IMR-90 (cell line): ENCODE results near the gene MFSD6. TPM values are rescaled to one million over a fixed set of nuclear protein-coding genes. Genes with fewer than 3 reads are reported as not detected.

Source experiments
- ATAC-seq: fragments of 200-7000 bp; cut with Tn5 transposase; 2 replicates; pipeline ENCODE4 v1.9.1; 2020; ENCODE audit warnings: low read depth, mild to moderate bottlenecking, moderate library complexity
- BruUV-seq: library from RNA; stranded (reverse); fragments of 400-500 nt; replicated peaks from 2 replicates; lab custom pipeline; 2021; lab: Mats Ljungman, UMichigan
- CTCF ChIA-PET: fragments of 300-600 bp; formaldehyde crosslinking; extraction: SDS; loops from one replicate; lab custom pipeline; 2021; ENCODE audit warnings: antibody characterized with exemption; lab: Yijun Ruan, JAX
- POLR2A ChIA-PET: fragments of 300-600 bp; sonication (Branson Sonifier 250); formaldehyde crosslinking; loops from one replicate; lab custom pipeline; 2022; ENCODE audit warnings: antibody characterized with exemption; ENCODE audit not compliant: unreplicated experiment; lab: Charles Lee
- DNase-seq: peaks from one replicate; pipeline ENCODE4 v3.0.0; 2013
- H2AFZ ChIP-seq: replicated peaks from 2 replicates; pipeline ENCODE3; 2013; ENCODE audit warnings: low read length, mild to moderate bottlenecking; ENCODE audit not compliant: poor library complexity
- H2AK5ac ChIP-seq: 2 replicates; pipeline ENCODE4 v1.6.1; 2013; ENCODE audit warnings: low read depth, low read length, inconsistent platforms
- H2AK9ac ChIP-seq: replicated peaks from 2 replicates; pipeline ENCODE3; 2013; ENCODE audit warnings: mild to moderate bottlenecking, low read depth, low read length, moderate library complexity; ENCODE audit not compliant: poor library complexity
- H2BK120ac ChIP-seq: 2 replicates; pipeline ENCODE4 v1.6.1; 2013; ENCODE audit warnings: low read depth, low read length, inconsistent platforms
- H2BK15ac ChIP-seq: 3 replicates; pipeline ENCODE4 v1.6.1; 2013; ENCODE audit warnings: low read depth, low read length, inconsistent platforms
- H2BK20ac ChIP-seq: 2 replicates; pipeline ENCODE4 v1.6.1; 2013; ENCODE audit warnings: low read depth, mild to moderate bottlenecking, inconsistent platforms, low read length, moderate library complexity
- H2BK5ac ChIP-seq: 2 replicates; pipeline ENCODE4 v1.6.1; 2013; ENCODE audit warnings: mild to moderate bottlenecking, low read depth, low read length, inconsistent platforms; ENCODE audit not compliant: poor library complexity, severe bottlenecking
- H3K14ac ChIP-seq: replicated peaks from 2 replicates; pipeline ENCODE4 v1.6.1; 2013; ENCODE audit warnings: low read depth, low read length, inconsistent platforms
- H3K18ac ChIP-seq: 2 replicates; pipeline ENCODE4 v1.6.1; 2013; ENCODE audit warnings: low read depth, low read length, control low read depth
- H3K23ac ChIP-seq: 2 replicates; pipeline ENCODE4 v1.6.1; 2013; ENCODE audit warnings: low read depth, low read length, inconsistent platforms
- H3K27ac ChIP-seq: 2 replicates; pipeline ENCODE4 v1.5.1; 2013; ENCODE audit warnings: mild to moderate bottlenecking, control low read depth, low read length; ENCODE audit not compliant: insufficient read depth
- H3K27me3 ChIP-seq: 2 replicates; pipeline ENCODE4 v1.6.1; 2013; ENCODE audit warnings: low read length; ENCODE audit not compliant: control insufficient read depth, insufficient read depth
- H3K36me3 ChIP-seq: 2 replicates; pipeline ENCODE4 v1.6.1; 2013; ENCODE audit warnings: low read length, mixed read lengths; ENCODE audit not compliant: control insufficient read depth, insufficient read depth
- H3K4ac ChIP-seq: 2 replicates; pipeline ENCODE4 v1.6.1; 2013; ENCODE audit warnings: low read depth, low read length, inconsistent platforms
- H3K4me1 ChIP-seq: 2 replicates; pipeline ENCODE4 v1.6.1; 2013; ENCODE audit warnings: low read length, mixed read lengths; ENCODE audit not compliant: control insufficient read depth, insufficient read depth
- H3K4me2 ChIP-seq: 2 replicates; pipeline ENCODE4 v1.6.1; 2013; ENCODE audit warnings: low read depth, mild to moderate bottlenecking, control low read depth, low read length, moderate library complexity
- H3K4me3 ChIP-seq: 2 replicates; pipeline ENCODE4 v1.5.1; 2013; ENCODE audit warnings: low read depth, mild to moderate bottlenecking, control low read depth, low read length, moderate library complexity; ENCODE audit not compliant: insufficient read depth
- H3K56ac ChIP-seq: 2 replicates; pipeline ENCODE4 v1.6.1; 2013; ENCODE audit warnings: low read length, inconsistent platforms; ENCODE audit not compliant: insufficient read depth; ENCODE audit errors: extremely low read depth
- H3K79me1 ChIP-seq, 2 experiments: 2 replicates each; pipeline ENCODE4 v1.6.1; 2013; ENCODE audit warnings: low read length in 2 of 2, inconsistent platforms in 1 of 2, low read depth in 1 of 2
- H3K9ac ChIP-seq: 2 replicates; pipeline ENCODE4 v1.6.1; 2013; ENCODE audit warnings: low read depth, low read length, control low read depth
- H3K9me1 ChIP-seq: 2 replicates; pipeline ENCODE4 v1.6.1; 2013; ENCODE audit warnings: low read length, inconsistent platforms; ENCODE audit not compliant: insufficient read depth
- H3K9me3 ChIP-seq: 2 replicates; pipeline ENCODE4 v1.6.1; 2013; ENCODE audit warnings: low read length; ENCODE audit not compliant: control insufficient read depth, insufficient read depth
- H4K20me1 ChIP-seq: 2 replicates; pipeline ENCODE4 v1.6.1; 2013; ENCODE audit warnings: low read length, inconsistent platforms; ENCODE audit not compliant: insufficient read depth
- H4K5ac ChIP-seq: 2 replicates; pipeline ENCODE4 v1.6.1; 2013; ENCODE audit warnings: mild to moderate bottlenecking, low read depth, low read length, control low read depth
- H4K8ac ChIP-seq, 2 experiments: 2 replicates each; pipeline ENCODE4 v1.6.1; 2013; ENCODE audit warnings: low read depth in 2 of 2, low read length in 2 of 2, control low read depth in 1 of 2, inconsistent platforms in 1 of 2
- H4K91ac ChIP-seq: 2 replicates; pipeline ENCODE4 v1.6.1; 2013; ENCODE audit warnings: low read depth, low read length, inconsistent platforms; ENCODE audit not compliant: insufficient read depth
- CEBPB ChIP-seq: IDR thresholded peaks from 2 replicates; pipeline ENCODE4 v1.6.1; 2012; ENCODE audit warnings: low read depth, low read length, improper control_type of control experiment
- CHD1 ChIP-seq: IDR thresholded peaks from 2 replicates; pipeline ENCODE4 v1.6.1; 2012; ENCODE audit warnings: low read depth, low read length, improper control_type of control experiment
- FOS ChIP-seq: fragments of 150-350 bp; IDR thresholded peaks from 2 replicates; pipeline ENCODE4 v1.6.1; 2016; ENCODE audit warnings: low read depth, low read length
- MAFK ChIP-seq: IDR thresholded peaks from 2 replicates; pipeline ENCODE4 v1.6.1; 2012; ENCODE audit warnings: low read depth, low read length, improper control_type of control experiment
- MAZ ChIP-seq: IDR thresholded peaks from 2 replicates; pipeline ENCODE4 v1.6.1; 2012; ENCODE audit warnings: low read depth, mild to moderate bottlenecking, low read length, improper control_type of control experiment, moderate library complexity, borderline replicate concordance
- MXI1 ChIP-seq: IDR thresholded peaks from 2 replicates; pipeline ENCODE4 v1.6.1; 2012; ENCODE audit warnings: low read depth, mild to moderate bottlenecking, low read length, moderate library complexity, borderline replicate concordance
- NFE2L2 ChIP-seq: fragments of 150-350 bp; IDR thresholded peaks from 2 replicates; pipeline ENCODE4 v1.6.1; 2016; ENCODE audit warnings: low read depth, mild to moderate bottlenecking, low read length
- POLR2A ChIP-seq: IDR thresholded peaks from 2 replicates; pipeline ENCODE4 v1.6.1; 2012; ENCODE audit warnings: mild to moderate bottlenecking, low read depth, low read length
- RAD21 ChIP-seq: IDR thresholded peaks from 2 replicates; pipeline ENCODE4 v1.6.1; 2012; ENCODE audit warnings: low read length, improper control_type of control experiment
- RCOR1 ChIP-seq: IDR thresholded peaks from 2 replicates; pipeline ENCODE4 v1.6.1; 2012; ENCODE audit warnings: mild to moderate bottlenecking, low read length, improper control_type of control experiment; ENCODE audit not compliant: insufficient replicate concordance
- SMC3 ChIP-seq: fragments of 150-350 bp; IDR thresholded peaks from 2 replicates; pipeline ENCODE4 v1.6.1; 2016; ENCODE audit warnings: low read depth, mild to moderate bottlenecking, antibody characterized with exemption, low read length, moderate library complexity
- WGBS, 2 experiments: methylation state at CpG; one replicate each; pipeline versions ENCODE4 v1.1.5 to v1.1.7; 2013; ENCODE audit warnings: missing lambda C conversion rate in 2 of 2; ENCODE audit not compliant: insufficient read length in 1 of 2; ENCODE audit errors: extremely low coverage in 2 of 2; 5-methylcytosine and 5-hydroxymethylcytosine counted together
- dilution Hi-C: fragments of 300-500 bp; cut with HindIII; formaldehyde crosslinking; loops from one replicate; pipeline ENCODE4 v1.14.3; 2018; ENCODE audit warnings: low sequenced_read_pairs; ENCODE audit not compliant: unreplicated experiment
- in situ Hi-C: fragments of 300-500 bp; cut with MboI; formaldehyde crosslinking; loops from 3 replicates; pipeline ENCODE4 v1.14.3; 2019; ENCODE audit warnings: low sequenced_read_pairs, inconsistent platforms, mixed read lengths
- intact Hi-C: fragments of 100-400 bp; cut with micrococcal nuclease; formaldehyde crosslinking; loops from 2 replicates; pipeline ENCODE4 v1.10.0; 2022
- polyA plus RNA-seq, 3 experiments: library from polyadenylated mRNA; depleted of rRNA; stranded (reverse); fragments of >200 nt; gene quantifications; 2 replicates each; pipeline ENCODE4 v1.2.3, GENCODE V29; 2012; ENCODE audit warnings: low replicate concordance in 1 of 3
- total RNA-seq: library from RNA; depleted of rRNA; stranded (reverse); fragments of >200 nt; gene quantifications from 2 replicates; pipeline ENCODE4 v1.2.3, GENCODE V29; 2012
- TF ChIP-seq, protein P1 (sequence below): conservative IDR thresholded peaks from 2 replicates; pipeline ENCODE4 v1.5.1; 2012; ENCODE audit warnings: mild to moderate bottlenecking, low read depth, low read length, improper control_type of control experiment
- TF ChIP-seq, protein P2 (sequence below): fragments of 150-350 bp; IDR thresholded peaks from 2 replicates; pipeline ENCODE4 v1.6.1; 2016; ENCODE audit warnings: low read depth, mild to moderate bottlenecking, low read length, moderate library complexity, borderline replicate concordance
- TF ChIP-seq, protein P3 (sequence below): fragments of 150-350 bp; IDR thresholded peaks from 2 replicates; pipeline ENCODE4 v1.6.1; 2017; ENCODE audit warnings: mild to moderate bottlenecking, antibody characterized with exemption, low read length, low read depth

Gene MFSD6
- total and polyA plus RNA-seq, 2 of the 4 experiments (the other 2 are of a cell fraction) = 4.2 to 7.7 TPM

DNA sequence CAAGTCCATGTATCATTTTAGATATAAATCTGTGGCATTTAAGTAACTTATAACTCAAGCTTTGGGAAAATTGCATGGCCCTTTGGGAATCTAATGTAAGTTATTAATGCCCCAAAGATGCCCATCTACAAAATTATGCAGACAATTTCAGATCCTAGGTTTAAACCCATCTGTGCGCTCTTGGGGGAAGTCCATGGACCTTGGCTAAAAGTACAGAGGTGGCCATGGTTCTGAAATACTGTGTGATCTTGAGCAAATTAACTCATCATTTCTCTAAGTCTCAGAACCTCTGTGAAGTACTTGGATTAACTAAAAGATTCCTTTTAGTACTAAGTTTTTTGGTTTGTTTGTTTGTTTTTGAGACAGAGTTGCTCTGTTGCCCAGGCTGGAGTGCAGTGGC, 45.3 kb upstream of the MFSD6 start:
- Histone ChIP-seq H4K91ac (no peak overlapping the region), H3K9ac (no peak overlapping the region), H3K56ac (no peak overlapping the region), H3K4me2 (no peak overlapping the region), H2AK9ac (no peak overlapping the region), H4K20me1 (no peaks in the 10 kb centered on the region), H3K36me3 (peaks cover 8% of the 10 kb centered on the region), H2AK5ac (no peak overlapping the region), H3K27ac (no peak overlapping the region), H3K9me1 (0 out of 2 replicates have a peak, but pooled peaks cover 7% of the 10 kb centered on the region), H3K4ac (no peak overlapping the region), H3K9me3 (no peaks in the 10 kb centered on the region), H3K23ac (no peak overlapping the region), H4K8ac (no peak overlapping the region), H2BK120ac (no peak overlapping the region), H2BK5ac (no peak overlapping the region), H2AFZ (no peak overlapping the region), H2BK15ac (no peak overlapping the region), H3K14ac (no peak overlapping the region), H3K18ac (no peak overlapping the region), H3K4me3 (no peak overlapping the region), H2BK20ac (no peak overlapping the region), H4K5ac (no peak overlapping the region), H3K27me3 (no peaks in the 10 kb centered on the region), H3K4me1 (peaks cover 10% of the 10 kb centered on the region), H3K79me1 (peaks cover 9 to 10% of the 10 kb centered on the region in 2 experiments; a peak in 3 of 4 replicates)
- dilution Hi-C loops = no loop called here
- ChIA-PET CTCF (no interaction called here), POLR2A (no interaction called here)
- TF ChIP-seq, protein P1, sequence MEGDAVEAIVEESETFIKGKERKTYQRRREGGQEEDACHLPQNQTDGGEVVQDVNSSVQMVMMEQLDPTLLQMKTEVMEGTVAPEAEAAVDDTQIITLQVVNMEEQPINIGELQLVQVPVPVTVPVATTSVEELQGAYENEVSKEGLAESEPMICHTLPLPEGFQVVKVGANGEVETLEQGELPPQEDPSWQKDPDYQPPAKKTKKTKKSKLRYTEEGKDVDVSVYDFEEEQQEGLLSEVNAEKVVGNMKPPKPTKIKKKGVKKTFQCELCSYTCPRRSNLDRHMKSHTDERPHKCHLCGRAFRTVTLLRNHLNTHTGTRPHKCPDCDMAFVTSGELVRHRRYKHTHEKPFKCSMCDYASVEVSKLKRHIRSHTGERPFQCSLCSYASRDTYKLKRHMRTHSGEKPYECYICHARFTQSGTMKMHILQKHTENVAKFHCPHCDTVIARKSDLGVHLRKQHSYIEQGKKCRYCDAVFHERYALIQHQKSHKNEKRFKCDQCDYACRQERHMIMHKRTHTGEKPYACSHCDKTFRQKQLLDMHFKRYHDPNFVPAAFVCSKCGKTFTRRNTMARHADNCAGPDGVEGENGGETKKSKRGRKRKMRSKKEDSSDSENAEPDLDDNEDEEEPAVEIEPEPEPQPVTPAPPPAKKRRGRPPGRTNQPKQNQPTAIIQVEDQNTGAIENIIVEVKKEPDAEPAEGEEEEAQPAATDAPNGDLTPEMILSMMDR = no peak
- TF ChIP-seq, protein P2, sequence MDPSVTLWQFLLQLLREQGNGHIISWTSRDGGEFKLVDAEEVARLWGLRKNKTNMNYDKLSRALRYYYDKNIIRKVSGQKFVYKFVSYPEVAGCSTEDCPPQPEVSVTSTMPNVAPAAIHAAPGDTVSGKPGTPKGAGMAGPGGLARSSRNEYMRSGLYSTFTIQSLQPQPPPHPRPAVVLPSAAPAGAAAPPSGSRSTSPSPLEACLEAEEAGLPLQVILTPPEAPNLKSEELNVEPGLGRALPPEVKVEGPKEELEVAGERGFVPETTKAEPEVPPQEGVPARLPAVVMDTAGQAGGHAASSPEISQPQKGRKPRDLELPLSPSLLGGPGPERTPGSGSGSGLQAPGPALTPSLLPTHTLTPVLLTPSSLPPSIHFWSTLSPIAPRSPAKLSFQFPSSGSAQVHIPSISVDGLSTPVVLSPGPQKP = no peak
- TF ChIP-seq RAD21 (no peak), CEBPB (no peak), MAFK (no peak), CHD1 (no peak), POLR2A (no peak), MXI1 (no peak), SMC3 (no peak), FOS (no peak), NFE2L2 (no peak), MAZ (no peak), RCOR1 (no peak)
- TF ChIP-seq, protein P3, sequence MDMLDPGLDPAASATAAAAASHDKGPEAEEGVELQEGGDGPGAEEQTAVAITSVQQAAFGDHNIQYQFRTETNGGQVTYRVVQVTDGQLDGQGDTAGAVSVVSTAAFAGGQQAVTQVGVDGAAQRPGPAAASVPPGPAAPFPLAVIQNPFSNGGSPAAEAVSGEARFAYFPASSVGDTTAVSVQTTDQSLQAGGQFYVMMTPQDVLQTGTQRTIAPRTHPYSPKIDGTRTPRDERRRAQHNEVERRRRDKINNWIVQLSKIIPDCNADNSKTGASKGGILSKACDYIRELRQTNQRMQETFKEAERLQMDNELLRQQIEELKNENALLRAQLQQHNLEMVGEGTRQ = no peak
- ATAC-seq = no peak
- in situ Hi-C loops = no loop called here
- intact Hi-C loops = no loop called here
- BruUV-seq = no TSS peak
- no peak for DNase-seq
- WGBS, 2 experiments = no CpG with 5 or more reads among the region's 1 CpG
